OCI-LY3 (cell line): ENCODE results near the gene PGRMC1.
A peak's percentile ranks its signal among the peaks of the same experiment; 100 is the strongest.

Experiments used
- H2AFZ ChIP-seq: fragments of 200-600, 300-600 bp; shearing (Covaris generic); 2 replicates; pipeline ENCODE4 v1.6.0; 2014; ENCODE audit warnings: antibody characterized with exemption, low read depth, low read length
- H3K27ac ChIP-seq: fragments of 200-600, 300-600 bp; sonication (generic); 2 replicates; pipeline ENCODE4 v1.5.1; 2014; ENCODE audit warnings: mild to moderate bottlenecking, low read length, moderate library complexity, mixed read lengths
- H3K27me3 ChIP-seq: fragments of 200-600, 300-600 bp; sonication (generic); 2 replicates; pipeline ENCODE4 v1.6.1; 2014; ENCODE audit warnings: low read depth, low read length, mixed read lengths
- H3K36me3 ChIP-seq: fragments of 200-600, 300-600 bp; sonication (generic); replicated peaks from 2 replicates; pipeline ENCODE3; 2014; ENCODE audit warnings: low read depth, low read length, mixed read lengths
- H3K4me1 ChIP-seq: fragments of 300-600, 200-600 bp; sonication (generic); 2 replicates; pipeline ENCODE4 v1.6.1; 2014; ENCODE audit warnings: low read length, mixed read lengths
- H3K4me2 ChIP-seq: fragments of 200-600, 300-600 bp; sonication (generic); 2 replicates; pipeline ENCODE4 v1.6.1; 2014; ENCODE audit warnings: low read length, mixed read lengths
- H3K4me3 ChIP-seq: fragments of 300-600, 200-600 bp; sonication (generic); 2 replicates; pipeline ENCODE4 v1.5.1; 2014; ENCODE audit warnings: antibody characterized with exemption, mild to moderate bottlenecking, low read length, moderate library complexity
- H3K79me2 ChIP-seq: fragments of 300-600, 200-600 bp; shearing (Covaris generic); 2 replicates; pipeline ENCODE4 v1.6.1; 2014; ENCODE audit warnings: mild to moderate bottlenecking, low read length, mixed read lengths
- H3K9ac ChIP-seq: fragments of 300-600, 200-600 bp; shearing (Covaris generic); 2 replicates; pipeline ENCODE4 v1.6.0; 2014; ENCODE audit warnings: mild to moderate bottlenecking, low read length, moderate library complexity
- H3K9me3 ChIP-seq: fragments of 200-600, 300-600 bp; shearing (Covaris generic); 2 replicates; pipeline ENCODE4 v1.6.1; 2014; ENCODE audit warnings: low read length, mixed read lengths; ENCODE audit not compliant: insufficient read depth
- H4K20me1 ChIP-seq: fragments of 200-600, 300-600 bp; sonication (generic); 2 replicates; pipeline ENCODE4 v1.6.1; 2016; ENCODE audit warnings: low read length, mixed read lengths; ENCODE audit not compliant: insufficient read depth
- EZH2phosphoT487 ChIP-seq: fragments of 200-600 bp; shearing (Covaris generic); IDR thresholded peaks from 2 replicates; pipeline ENCODE4 v1.6.1; 2018; ENCODE audit warnings: antibody characterized with exemption, mixed run types, low read depth
- TF ChIP-seq, protein P1 (sequence below): fragments of 200-600, 300-600 bp; sonication (generic); IDR thresholded peaks from 2 replicates; pipeline ENCODE4 v1.5.1; 2014; ENCODE audit warnings: antibody characterized with exemption, low read length, low read depth

The PGRMC1 gene

DNA sequence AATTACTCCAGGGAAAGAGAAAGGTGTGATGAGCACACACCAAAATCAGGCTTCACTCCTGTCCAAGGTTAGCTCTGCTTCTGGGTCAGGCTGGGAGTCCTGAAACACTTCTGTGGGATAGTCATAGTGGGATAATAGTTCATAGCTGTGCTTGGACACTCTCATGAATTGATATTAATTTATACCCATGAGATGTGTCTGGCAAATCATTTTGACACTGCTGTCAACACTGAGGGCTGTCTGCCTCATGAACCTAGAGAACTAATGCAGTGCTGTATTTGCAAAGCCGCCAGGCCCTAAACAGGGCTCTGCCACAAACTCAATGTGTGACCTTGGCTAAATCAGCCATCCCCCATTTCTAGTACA lies 24.5 kb upstream of the PGRMC1 start:
- H3K27ac ChIP-seq = no peak overlapping the region
- no peak overlapping the region for H3K4me2 ChIP-seq
- no peak overlapping the region for H3K9ac ChIP-seq
- no peaks in the 10 kb centered on the region for H4K20me1 ChIP-seq
- TF ChIP-seq, protein P1, sequence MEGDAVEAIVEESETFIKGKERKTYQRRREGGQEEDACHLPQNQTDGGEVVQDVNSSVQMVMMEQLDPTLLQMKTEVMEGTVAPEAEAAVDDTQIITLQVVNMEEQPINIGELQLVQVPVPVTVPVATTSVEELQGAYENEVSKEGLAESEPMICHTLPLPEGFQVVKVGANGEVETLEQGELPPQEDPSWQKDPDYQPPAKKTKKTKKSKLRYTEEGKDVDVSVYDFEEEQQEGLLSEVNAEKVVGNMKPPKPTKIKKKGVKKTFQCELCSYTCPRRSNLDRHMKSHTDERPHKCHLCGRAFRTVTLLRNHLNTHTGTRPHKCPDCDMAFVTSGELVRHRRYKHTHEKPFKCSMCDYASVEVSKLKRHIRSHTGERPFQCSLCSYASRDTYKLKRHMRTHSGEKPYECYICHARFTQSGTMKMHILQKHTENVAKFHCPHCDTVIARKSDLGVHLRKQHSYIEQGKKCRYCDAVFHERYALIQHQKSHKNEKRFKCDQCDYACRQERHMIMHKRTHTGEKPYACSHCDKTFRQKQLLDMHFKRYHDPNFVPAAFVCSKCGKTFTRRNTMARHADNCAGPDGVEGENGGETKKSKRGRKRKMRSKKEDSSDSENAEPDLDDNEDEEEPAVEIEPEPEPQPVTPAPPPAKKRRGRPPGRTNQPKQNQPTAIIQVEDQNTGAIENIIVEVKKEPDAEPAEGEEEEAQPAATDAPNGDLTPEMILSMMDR = no peak
- no peak for TF ChIP-seq EZH2phosphoT487
- no peaks in the 10 kb centered on the region for H3K9me3 ChIP-seq
- no peaks in the 10 kb centered on the region for H3K4me1 ChIP-seq
- H3K27me3 ChIP-seq = peaks cover 15% of the 10 kb centered on the region
- H3K36me3 ChIP-seq = no peaks in the 10 kb centered on the region
- H2AFZ ChIP-seq = no peak overlapping the region
- H3K79me2 ChIP-seq = no peaks in the 10 kb centered on the region
- no peak overlapping the region for H3K4me3 ChIP-seq

DNA sequence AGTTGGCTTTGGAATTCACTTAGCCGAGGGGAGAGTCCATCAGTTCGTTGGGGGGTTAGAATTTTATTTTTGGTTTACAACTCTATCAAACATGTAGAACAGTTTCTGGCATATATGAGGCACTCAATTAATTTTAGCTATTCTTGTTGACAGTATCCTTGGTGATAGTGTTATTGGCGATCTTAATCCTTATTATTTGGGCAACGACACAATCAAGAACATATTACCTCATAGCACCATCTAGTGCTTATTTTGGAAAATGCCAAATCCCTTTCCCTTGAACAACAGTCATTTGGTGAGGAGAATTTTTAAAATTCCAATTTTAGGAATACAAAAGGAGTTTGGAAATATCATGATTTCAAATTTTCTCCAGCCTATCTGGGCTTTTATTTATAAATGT lies 17.9 kb upstream of the PGRMC1 start:
- Histone ChIP-seq H4K20me1 (no peaks in the 10 kb centered on the region), H3K4me1 (no peaks in the 10 kb centered on the region), H3K36me3 (no peaks in the 10 kb centered on the region), H3K4me3 (no peak overlapping the region), H3K9ac (no peak overlapping the region), H2AFZ (no peak overlapping the region), H3K9me3 (no peaks in the 10 kb centered on the region), H3K27ac (no peak overlapping the region), H3K4me2 (no peak overlapping the region), H3K79me2 (no peaks in the 10 kb centered on the region), H3K27me3 (peaks cover 15% of the 10 kb centered on the region)
- TF ChIP-seq, protein P1 = peak; percentile 57
- no peak for TF ChIP-seq EZH2phosphoT487

- H3K4me3 ChIP-seq = no peak overlapping the region
- no peaks in the 10 kb centered on the region for H3K36me3 ChIP-seq
- peaks cover 14% of the 10 kb centered on the region for H3K27me3 ChIP-seq
- TF ChIP-seq, protein P1 = no peak
- no peak for TF ChIP-seq EZH2phosphoT487
- H3K4me2 ChIP-seq = no peak overlapping the region
- H3K27ac ChIP-seq = no peak overlapping the region
- H3K9me3 ChIP-seq = no peaks in the 10 kb centered on the region
- no peaks in the 10 kb centered on the region for H3K4me1 ChIP-seq
- H2AFZ ChIP-seq = no peak overlapping the region
- no peaks in the 10 kb centered on the region for H4K20me1 ChIP-seq
- H3K9ac ChIP-seq = no peak overlapping the region
- H3K79me2 ChIP-seq = no peaks in the 10 kb centered on the region
These were observed 13.2 kb upstream of the PGRMC1 start for GRCh38 chrX:119222932-119223331.

DNA sequence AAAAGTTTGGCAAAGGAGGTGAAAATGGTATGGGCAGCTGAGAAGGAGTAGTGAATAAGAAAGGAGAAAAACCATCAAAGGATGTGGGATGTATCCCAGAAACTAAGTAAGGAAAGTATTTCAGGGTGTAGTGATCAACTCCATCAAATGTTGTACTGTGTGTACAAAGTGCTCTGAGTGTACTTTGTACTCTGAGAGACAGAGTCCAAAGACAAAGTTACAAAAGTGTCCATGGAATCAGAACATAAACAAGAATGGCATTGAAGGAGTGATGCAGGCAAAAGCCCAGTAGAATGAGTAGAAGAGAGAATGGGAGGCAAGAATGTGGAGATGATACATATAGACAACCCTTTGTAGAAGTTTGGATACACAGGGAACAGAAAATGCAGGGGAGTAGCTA lies 12.3 kb upstream of the PGRMC1 start:
- no peak for TF ChIP-seq EZH2phosphoT487
- TF ChIP-seq, protein P1 = no peak
- Histone ChIP-seq H3K9ac (no peak overlapping the region), H3K27me3 (peaks cover 19% of the 10 kb centered on the region), H3K9me3 (no peaks in the 10 kb centered on the region), H2AFZ (no peak overlapping the region), H4K20me1 (no peaks in the 10 kb centered on the region), H3K4me1 (no peaks in the 10 kb centered on the region), H3K4me2 (no peak overlapping the region), H3K27ac (no peak overlapping the region), H3K36me3 (no peaks in the 10 kb centered on the region), H3K4me3 (no peak overlapping the region), H3K79me2 (no peaks in the 10 kb centered on the region)
